Transverse colon (tissue), 4 donors: ENCODE data around the gene SRPK2.

ENCODE experiments used
- CTCF ChIP-seq, 5 experiments: fragments of 200-600 bp in 3 of 5; fragments of 450-650 bp in 2 of 5; sonication (generic) in 3 of 5; IDR thresholded peaks; 1 replicate in 2 of 5; 2 replicates in 3 of 5; pipeline ENCODE4 v1.5.1; 2016 to 2017; ENCODE audit warnings: antibody characterized with exemption in 5 of 5, inconsistent platforms in 3 of 5, mild to moderate bottlenecking in 2 of 5, moderate library complexity in 1 of 5
- EP300 ChIP-seq: sonication (generic); formaldehyde crosslinking; IDR thresholded peaks from one replicate; pipeline ENCODE4 v1.6.1; 2017; ENCODE audit warnings: antibody characterized with exemption, low read depth
- POLR2A ChIP-seq: fragments of 450-650 bp; IDR thresholded peaks from one replicate; pipeline ENCODE4 v1.6.1; 2016; ENCODE audit warnings: antibody characterized with exemption, mild to moderate bottlenecking, moderate library complexity
- POLR2AphosphoS5 ChIP-seq, 3 donors: sonication (generic); formaldehyde crosslinking; IDR thresholded peaks; one replicate each; pipeline ENCODE4 v1.6.1; 2016; ENCODE audit warnings: antibody characterized with exemption in 3 of 3

- TF ChIP-seq CTCF (IDR thresholded peaks at IDR 0.05): no peak
- no peak for TF ChIP-seq POLR2A
- no peak for TF ChIP-seq POLR2AphosphoS5 (IDR thresholded peaks at IDR 0.05)
- no peak for TF ChIP-seq EP300
These were observed 38.0 kb upstream of the SRPK2 start for GRCh38 chr7:105426606-105427146.
